B cell (primary cell): ENCODE measurements around the gene ELMO3. TPM values are rescaled to one million over a fixed set of nuclear protein-coding genes. Genes with fewer than 3 reads are reported as not detected.
A peak's percentile ranks its signal among the peaks of the same experiment; 100 is the strongest.

ENCODE experiments used
- ATAC-seq: fragments of 200-7000 bp; cut with Tn5 transposase; one replicate; pipeline ENCODE4 v1.10.0; 2021; ENCODE audit warnings: low read depth, mild to moderate bottlenecking, moderate number of reproducible peaks, moderate library complexity
- CTCF ChIA-PET: fragments of 350-600 bp; sonication (Branson Sonifier 250); formaldehyde crosslinking; loops from one replicate; lab custom pipeline; 2021; ENCODE audit warnings: antibody characterized with exemption, inconsistent platforms; lab: Charles Lee
- POLR2A ChIA-PET: fragments of 350-600 bp; sonication (Branson Sonifier 250); formaldehyde crosslinking; loops from one replicate; lab custom pipeline; 2021; ENCODE audit warnings: antibody characterized with exemption; lab: Charles Lee
- DNase-seq: peaks from one replicate; pipeline ENCODE4 v3.0.0; 2013
- H2AFZ ChIP-seq: 2 replicates; pipeline ENCODE4 v1.6.1; 2012; ENCODE audit warnings: mild to moderate bottlenecking, low read depth, low read length; ENCODE audit not compliant: insufficient read depth, poor library complexity, severe bottlenecking
- H3K27ac ChIP-seq, 2 donors: 1 replicate in 1 of 2; 2 replicates in 1 of 2; pipeline ENCODE4 v1.5.1; 2012 to 2013; ENCODE audit warnings: low read length in 2 of 2, mild to moderate bottlenecking in 2 of 2, moderate library complexity in 1 of 2
- H3K27me3 ChIP-seq, 4 experiments: fragments of 200-600 bp in 1 of 4; sonication (generic) in 1 of 4; replicated peaks in 1 of 4; 1 replicate in 2 of 4; 2 replicates in 2 of 4; pipeline versions ENCODE4 v1.6.1 to v1.7.0; 2013 to 2016; ENCODE audit warnings: low read length in 3 of 4, mild to moderate bottlenecking in 2 of 4, mixed read lengths in 1 of 4, moderate library complexity in 1 of 4; ENCODE audit not compliant: insufficient read depth in 4 of 4, control insufficient read depth in 3 of 4; ENCODE audit errors: control extremely low read depth in 1 of 4
- H3K36me3 ChIP-seq, 2 experiments: replicated peaks in 1 of 2; 1 replicate in 1 of 2; 2 replicates in 1 of 2; pipeline versions ENCODE4 v1.6.1 to v1.7.1; 2013; ENCODE audit warnings: low read length in 1 of 2; ENCODE audit not compliant: insufficient read depth in 2 of 2, control insufficient read depth in 1 of 2; ENCODE audit errors: control extremely low read depth in 1 of 2, extremely low read depth in 1 of 2
- H3K4me1 ChIP-seq, 2 donors: fragments of 200-600 bp in 1 of 2; sonication (generic) in 1 of 2; 1 replicate in 1 of 2; 2 replicates in 1 of 2; pipeline versions ENCODE4 v1.5.1 to v1.6.1; 2013 to 2017; ENCODE audit warnings: low read length in 2 of 2; ENCODE audit not compliant: control insufficient read depth in 2 of 2, insufficient read depth in 2 of 2
- H3K4me2 ChIP-seq: replicated peaks from 2 replicates; pipeline ENCODE3; 2012; ENCODE audit warnings: mild to moderate bottlenecking, low read depth, low read length; ENCODE audit not compliant: poor library complexity, severe bottlenecking
- H3K4me3 ChIP-seq, 5 experiments: fragments of 200-600 bp in 1 of 5; sonication (generic) in 1 of 5; 1 replicate in 3 of 5; 2 replicates in 2 of 5; pipeline versions ENCODE4 v1.5.1 to v1.7.0; 2011 to 2016; ENCODE audit warnings: low read length in 4 of 5, mild to moderate bottlenecking in 4 of 5, low read depth in 2 of 5, control low read depth in 1 of 5, moderate library complexity in 1 of 5; ENCODE audit not compliant: insufficient read depth in 1 of 5; ENCODE audit errors: control extremely low read depth in 1 of 5, extremely low read depth in 1 of 5
- H3K79me2 ChIP-seq: fragments of 200-600 bp; sonication (generic); one replicate; pipeline ENCODE4 v1.6.0; 2016; ENCODE audit warnings: low read length; ENCODE audit not compliant: control insufficient read depth, insufficient read depth
- H3K9ac ChIP-seq: fragments of 200-600 bp; sonication (generic); 2 replicates; pipeline ENCODE4 v1.6.1; 2017; ENCODE audit warnings: mild to moderate bottlenecking, low read length, moderate library complexity
- H3K9me3 ChIP-seq, 3 donors: one replicate each; pipeline versions ENCODE4 v1.6.1 to v1.7.1; 2013; ENCODE audit warnings: low read length in 2 of 3; ENCODE audit not compliant: control insufficient read depth in 2 of 3, insufficient read depth in 1 of 3; ENCODE audit errors: control extremely low read depth in 1 of 3
- H4K20me1 ChIP-seq: 2 replicates; pipeline ENCODE4 v1.6.0; 2012; ENCODE audit warnings: mild to moderate bottlenecking, low read length; ENCODE audit not compliant: insufficient read depth, control insufficient read depth, poor library complexity, severe bottlenecking
- H3K27ac Mint-ChIP-seq: one replicate; pipeline ENCODE4 v1.8.0; 2021; ENCODE audit warnings: mixed read lengths
- H3K27me3 Mint-ChIP-seq: one replicate; pipeline ENCODE4 v1.8.0; 2021; ENCODE audit warnings: mixed read lengths
- H3K4me1 Mint-ChIP-seq: one replicate; pipeline ENCODE4 v1.8.0; 2021; ENCODE audit warnings: mixed read lengths
- H3K4me3 Mint-ChIP-seq: one replicate; pipeline ENCODE4 v1.8.0; 2021; ENCODE audit warnings: mixed read lengths
- H3K9me3 Mint-ChIP-seq: one replicate; pipeline ENCODE4 v1.8.0; 2022; ENCODE audit warnings: mixed read lengths; ENCODE audit not compliant: insufficient read depth
- CTCF ChIP-seq: fragments of 200-600 bp; IDR thresholded peaks from one replicate; pipeline ENCODE4 v1.8.0; 2022; ENCODE audit warnings: antibody characterized with exemption, mild to moderate bottlenecking
- EZH2 ChIP-seq: IDR thresholded peaks from 2 replicates; pipeline ENCODE4 v1.6.1; 2012; ENCODE audit warnings: borderline replicate concordance, low read depth, mild to moderate bottlenecking, moderate library complexity, low read length; ENCODE audit not compliant: insufficient read depth, poor library complexity, severe bottlenecking
- WGBS: methylation state at CpG from one replicate; pipeline ENCODE4 v1.1.5; 2013; ENCODE audit warnings: missing lambda C conversion rate; ENCODE audit not compliant: insufficient coverage; 5-methylcytosine and 5-hydroxymethylcytosine counted together
- intact Hi-C: fragments of 100-400 bp; cut with micrococcal nuclease; formaldehyde crosslinking; loops from one replicate; pipeline ENCODE4 v1.10.0; 2022
- polyA plus RNA-seq: library from polyadenylated mRNA; depleted of rRNA; stranded (reverse); fragments of >200 nt; gene quantifications from 2 replicates; pipeline ENCODE4 v1.2.3, GENCODE V29; 2012
- total RNA-seq, 2 donors: library from RNA; stranded (reverse); fragments of 120-200 nt in 1 of 2; gene quantifications; 1 replicate in 1 of 2; 2 replicates in 1 of 2; pipeline versions ENCODE4 v1.2.3 to v1.2.4, GENCODE V29; 2013 to 2022

ELMO3 gene
- total and polyA plus RNA-seq, 2 donors (not counting 1 experiment from before 2014, with no cell fraction given) = 9.1 to 9.6 TPM

DNA sequence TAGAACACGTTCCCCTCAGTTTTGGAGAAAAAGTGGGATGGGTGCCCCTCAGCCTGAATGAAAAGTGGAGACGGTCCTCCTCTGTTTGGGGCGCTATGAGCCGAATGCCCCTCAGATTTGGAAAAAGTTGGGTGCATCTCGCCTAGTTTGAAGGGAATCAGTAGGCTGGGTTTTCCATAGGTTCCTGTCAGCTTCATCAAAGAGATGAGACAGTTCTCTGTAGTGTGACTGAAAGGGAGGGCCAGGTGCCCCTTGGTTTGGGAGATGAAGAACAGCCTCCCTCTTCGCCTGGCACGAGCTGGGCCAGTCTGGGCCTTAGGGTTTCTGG lies 49.1 kb downstream of the ELMO3 start:
- ChIA-PET POLR2A (interaction anchor here (0.6 to 3.7 kb wide), 2 partner anchors 21 to 89 kb away, joined by 3 to 27 read pairs; partner anchors contain the start of gene TMEM208), CTCF (interaction anchor here (0.9 to 4.2 kb wide), 5 partner anchors 13 to 232 kb away, joined by 3 to 19 read pairs (median 10); partner anchors contain the start of genes ATP6V0D1 and TMEM208)
- no peaks in the 10 kb centered on the region for H3K36me3 ChIP-seq
- peak overlapping the region; percentile 81 for H3K9ac ChIP-seq
- ATAC-seq (no peak), DNase-seq (peak; percentile 40)
- Mint-ChIP-seq H3K9me3 (no peaks in the 10 kb centered on the region), H3K27me3 (peaks cover 9% of the 10 kb centered on the region), H3K4me3 (peak overlapping the region; percentile 96), H3K4me1 (peaks cover 53% of the 10 kb centered on the region), H3K27ac (peak overlapping the region; percentile 90)
- H3K79me2 ChIP-seq = peaks cover 11% of the 10 kb centered on the region
- TF ChIP-seq EZH2 = no peak
- TF ChIP-seq CTCF = no peak
- peaks cover 0 to 19% (median 13%) of the 10 kb centered on the region in 4 experiments for H3K27me3 ChIP-seq
- peaks cover 8% of the 10 kb centered on the region for H4K20me1 ChIP-seq
- H3K4me2 ChIP-seq = peak overlapping the region; percentile 100
- 5% methylated on average over 7 of the region's 7 CpGs for WGBS
- no peak overlapping the region for H3K27ac ChIP-seq
- intact Hi-C loops = loop anchor here (10.0 kb wide), 1 partner anchor 417 kb away; the partner anchor contains the start of genes ACD, C16orf86, ENKD1 and PARD6A
- no peaks in the 10 kb centered on the region for H3K9me3 ChIP-seq
- H2AFZ ChIP-seq = peak overlapping the region; percentile 86
- peak overlapping the region; percentile 60 to 97 (median 79) for H3K4me3 ChIP-seq
- H3K4me1 ChIP-seq = peaks cover 46 to 55% of the 10 kb centered on the region in 2 donors

DNA sequence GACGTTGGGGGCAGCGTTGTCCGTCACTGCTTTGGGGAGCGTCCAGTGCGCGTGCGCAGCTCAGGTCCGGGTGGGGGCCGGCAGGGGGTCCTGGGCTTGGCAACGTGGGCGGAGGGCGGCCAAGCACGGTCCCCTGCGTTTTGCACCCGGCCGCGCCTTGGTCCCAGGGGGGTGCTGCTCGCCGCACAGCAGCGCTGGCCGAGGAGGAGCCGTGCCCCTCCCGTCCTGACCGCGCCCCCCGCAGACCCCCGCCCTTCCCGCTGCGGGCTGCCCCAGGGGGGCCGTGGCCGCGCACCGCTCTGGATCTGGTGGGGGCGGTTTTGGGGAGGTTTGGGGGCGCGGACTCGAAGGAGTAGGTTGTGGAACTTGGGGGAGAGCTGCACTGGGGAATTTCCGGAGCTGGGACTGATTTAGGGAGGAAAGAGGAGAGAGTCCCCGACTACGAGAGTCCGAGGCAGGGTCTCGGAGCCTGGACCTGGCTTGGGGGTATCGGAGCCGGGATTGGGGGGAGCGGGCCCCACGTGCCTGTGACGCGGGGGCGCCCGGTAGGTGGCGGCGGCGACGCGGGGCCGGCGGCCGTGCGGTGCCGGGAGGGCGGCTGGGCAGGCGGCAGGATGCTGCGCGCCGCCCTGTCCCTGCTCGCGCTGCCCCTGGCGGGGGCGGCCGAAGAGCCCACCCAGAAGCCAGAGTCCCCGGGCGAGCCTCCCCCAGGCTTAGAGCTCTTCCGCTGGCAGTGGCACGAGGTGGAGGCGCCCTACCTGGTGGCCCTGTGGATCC lies 49.7 kb downstream of the ELMO3 start, which contains the start of gene SLC9A5:
TSS of gene SLC9A5 (plus strand) at position 579 of the 777 bp plus-strand sequence. CDS start at position 615, 36 bp downstream.
- ChIA-PET CTCF (interaction anchor here (2.1 to 4.2 kb wide), 3 partner anchors 13 to 63 kb away, joined by 10 to 19 read pairs (median 16); partner anchors contain the start of gene TMEM208), POLR2A (interaction anchor here (3.7 kb wide), 1 partner anchor 21 kb away, joined by 27 read pairs; the partner anchor contains the start of gene TMEM208)
- Mint-ChIP-seq H3K4me1 (peaks cover 51% of the 10 kb centered on the region), H3K9me3 (no peaks in the 10 kb centered on the region), H3K4me3 (peak within 1 kb of the TSS; percentile 96), H3K27me3 (peaks cover 9% of the 10 kb centered on the region), H3K27ac (peak within 1 kb of the TSS; percentile 90)
- Histone ChIP-seq H2AFZ (peak within 1 kb of the TSS; percentile 86), H3K4me3 (peak within 1 kb of the TSS; percentile 60 to 97 (median 79)), H3K4me2 (peak within 1 kb of the TSS; percentile 100), H3K79me2 (peaks cover 7% of the 10 kb centered on the region), H3K27me3 (peaks cover 0 to 19% (median 13%) of the 10 kb centered on the region in 4 experiments), H3K9ac (peak within 1 kb of the TSS; percentile 81), H3K36me3 (no peaks in the 10 kb centered on the region), H3K9me3 (no peaks in the 10 kb centered on the region), H3K27ac (no peak within 1 kb of the TSS), H3K4me1 (peaks cover 45 to 53% of the 10 kb centered on the region in 2 donors), H4K20me1 (peaks cover 8% of the 10 kb centered on the region)
- under 1% methylated on average over 75 of the region's 75 CpGs for WGBS
- DNase-seq = peak; percentile 64
- intact Hi-C loops = loop anchor here (10.0 kb wide), 1 partner anchor 416 kb away; the partner anchor contains the start of genes ACD, C16orf86, ENKD1 and PARD6A
- ATAC-seq = no peak
- peak; percentile 41 for TF ChIP-seq CTCF
- TF ChIP-seq EZH2 = no peak
